Left forelimb (tissue), 1 donor: ENCODE measurements around the gene RNF4.
A peak's percentile ranks its signal among the peaks of the same experiment; 100 is the strongest.
"Not testable (repeated sequence)": the region's sequence is repeated elsewhere in the genome, so short reads cannot be mapped to it uniquely, and the experiment has no call there.

Source experiments
- DNase-seq: peaks from one replicate; pipeline ENCODE4 v3.0.0-alpha.2; 2018; ENCODE audit warnings: low spot score

RNF4 gene

GRCh38 chr4:2468456-2469191, at the start of gene RNF4:
RNF4 (plus strand) TSS chr4:2469106; CDS start chr4:2490494, 21,388 bp downstream.
- peak; percentile 96 for DNase-seq

- DNase-seq: no peak
Observed at GRCh38 chr4:2419814-2420213, 49.1 kb upstream of the RNF4 start.

- DNase-seq: no peak
Observed at GRCh38 chr4:2421928-2422327, 47.0 kb upstream of the RNF4 start.

- DNase-seq: no peak
Observed at GRCh38 chr4:2423066-2423465, 45.8 kb upstream of the RNF4 start.

GRCh38 chr4:2423695-2424094, 45.2 kb upstream of the RNF4 start:
- no peak for DNase-seq

- DNase-seq: no peak
Observed at GRCh38 chr4:2424581-2424980, 44.3 kb upstream of the RNF4 start.

- DNase-seq: no peak
Observed at GRCh38 chr4:2425386-2426068, 43.4 kb upstream of the RNF4 start.

- no peak for DNase-seq
Observed at GRCh38 chr4:2426069-2426397, 42.9 kb upstream of the RNF4 start.

- no peak for DNase-seq
Observed at GRCh38 chr4:2426711-2427275, 42.1 kb upstream of the RNF4 start.

- DNase-seq: no peak
Observed at GRCh38 chr4:2427383-2428334, 41.2 kb upstream of the RNF4 start.

GRCh38 chr4:2428496-2429213, 40.3 kb upstream of the RNF4 start:
- DNase-seq: no peak

GRCh38 chr4:2429945-2430757, 38.8 kb upstream of the RNF4 start:
- not testable (repeated sequence) for DNase-seq

- no peak for DNase-seq
Observed at GRCh38 chr4:2432004-2432403, 36.9 kb upstream of the RNF4 start.

GRCh38 chr4:2432991-2433530, 35.8 kb upstream of the RNF4 start:
- no peak for DNase-seq

- DNase-seq: no peak
Observed at GRCh38 chr4:2433609-2434350, 35.1 kb upstream of the RNF4 start.

- no peak for DNase-seq
Observed at GRCh38 chr4:2434420-2434819, 34.5 kb upstream of the RNF4 start.

GRCh38 chr4:2436301-2436700, 32.6 kb upstream of the RNF4 start:
- no peak for DNase-seq

GRCh38 chr4:2436761-2437474, 32.0 kb upstream of the RNF4 start:
- DNase-seq: no peak
